Measurements from ENCODE around the gene RIF1.

DNA sequence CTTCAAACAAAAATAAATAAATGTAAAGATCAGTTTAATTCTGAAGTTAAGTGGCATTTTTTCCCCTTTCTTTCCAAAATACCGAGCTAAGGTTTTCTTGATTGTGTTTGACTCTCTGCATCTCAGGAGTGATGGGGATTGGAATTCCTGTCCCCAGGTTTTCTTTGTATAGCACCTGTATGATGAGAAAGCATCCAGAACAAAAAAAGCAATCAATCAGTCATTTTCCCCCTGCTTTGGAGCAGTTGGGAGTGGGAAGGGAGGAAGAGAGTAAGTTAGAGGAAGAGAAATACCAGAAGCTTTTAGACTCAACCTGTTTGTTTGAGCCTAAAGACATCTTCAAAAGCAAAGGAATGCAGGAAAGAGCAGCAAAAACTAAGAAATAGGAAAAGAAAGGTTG, 88.5 kb downstream of the RIF1 start:
- TF ChIP-seq, protein P1, sequence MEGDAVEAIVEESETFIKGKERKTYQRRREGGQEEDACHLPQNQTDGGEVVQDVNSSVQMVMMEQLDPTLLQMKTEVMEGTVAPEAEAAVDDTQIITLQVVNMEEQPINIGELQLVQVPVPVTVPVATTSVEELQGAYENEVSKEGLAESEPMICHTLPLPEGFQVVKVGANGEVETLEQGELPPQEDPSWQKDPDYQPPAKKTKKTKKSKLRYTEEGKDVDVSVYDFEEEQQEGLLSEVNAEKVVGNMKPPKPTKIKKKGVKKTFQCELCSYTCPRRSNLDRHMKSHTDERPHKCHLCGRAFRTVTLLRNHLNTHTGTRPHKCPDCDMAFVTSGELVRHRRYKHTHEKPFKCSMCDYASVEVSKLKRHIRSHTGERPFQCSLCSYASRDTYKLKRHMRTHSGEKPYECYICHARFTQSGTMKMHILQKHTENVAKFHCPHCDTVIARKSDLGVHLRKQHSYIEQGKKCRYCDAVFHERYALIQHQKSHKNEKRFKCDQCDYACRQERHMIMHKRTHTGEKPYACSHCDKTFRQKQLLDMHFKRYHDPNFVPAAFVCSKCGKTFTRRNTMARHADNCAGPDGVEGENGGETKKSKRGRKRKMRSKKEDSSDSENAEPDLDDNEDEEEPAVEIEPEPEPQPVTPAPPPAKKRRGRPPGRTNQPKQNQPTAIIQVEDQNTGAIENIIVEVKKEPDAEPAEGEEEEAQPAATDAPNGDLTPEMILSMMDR (IDR thresholded peaks at IDR 0.05), result no peak
- TF ChIP-seq EZH2 (IDR thresholded peaks at IDR 0.05), result no peak
